ENCODE measurements around the gene C2orf72.
A peak's percentile ranks its signal among the peaks of the same experiment; 100 is the strongest.

DNA sequence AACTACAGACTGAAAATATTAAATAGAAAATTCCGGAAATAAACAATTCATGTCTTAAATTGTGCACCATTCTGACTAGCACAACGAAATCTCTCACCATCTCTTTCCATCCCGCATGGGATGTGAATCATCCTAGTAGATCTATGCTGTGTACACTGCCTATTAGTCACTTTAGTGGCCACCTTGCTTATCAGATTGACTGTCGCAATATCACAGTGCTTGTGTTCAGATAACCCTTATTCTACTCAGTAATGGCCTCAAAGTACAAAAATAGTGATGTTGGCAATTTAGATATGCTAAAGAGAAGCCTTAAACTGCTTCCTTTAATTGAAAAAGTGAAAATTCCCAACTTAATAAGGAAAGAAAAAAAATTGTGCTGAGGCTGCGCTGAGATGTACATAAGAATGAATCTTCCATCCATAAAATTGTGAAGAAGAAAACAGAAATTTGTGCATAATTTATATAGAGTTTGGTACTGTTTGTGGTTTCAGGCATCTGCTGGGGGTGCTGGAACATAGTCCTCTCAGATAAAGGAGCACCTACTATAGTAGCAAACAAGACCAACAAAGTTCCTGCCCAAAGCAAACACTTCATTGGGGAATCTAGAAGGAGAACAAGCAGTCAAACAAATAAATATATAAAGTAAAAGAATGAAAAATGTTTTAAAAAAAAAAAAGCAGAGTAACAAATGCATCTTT, 31.4 kb downstream of the C2orf72 start:
- TF ChIP-seq, protein P1, sequence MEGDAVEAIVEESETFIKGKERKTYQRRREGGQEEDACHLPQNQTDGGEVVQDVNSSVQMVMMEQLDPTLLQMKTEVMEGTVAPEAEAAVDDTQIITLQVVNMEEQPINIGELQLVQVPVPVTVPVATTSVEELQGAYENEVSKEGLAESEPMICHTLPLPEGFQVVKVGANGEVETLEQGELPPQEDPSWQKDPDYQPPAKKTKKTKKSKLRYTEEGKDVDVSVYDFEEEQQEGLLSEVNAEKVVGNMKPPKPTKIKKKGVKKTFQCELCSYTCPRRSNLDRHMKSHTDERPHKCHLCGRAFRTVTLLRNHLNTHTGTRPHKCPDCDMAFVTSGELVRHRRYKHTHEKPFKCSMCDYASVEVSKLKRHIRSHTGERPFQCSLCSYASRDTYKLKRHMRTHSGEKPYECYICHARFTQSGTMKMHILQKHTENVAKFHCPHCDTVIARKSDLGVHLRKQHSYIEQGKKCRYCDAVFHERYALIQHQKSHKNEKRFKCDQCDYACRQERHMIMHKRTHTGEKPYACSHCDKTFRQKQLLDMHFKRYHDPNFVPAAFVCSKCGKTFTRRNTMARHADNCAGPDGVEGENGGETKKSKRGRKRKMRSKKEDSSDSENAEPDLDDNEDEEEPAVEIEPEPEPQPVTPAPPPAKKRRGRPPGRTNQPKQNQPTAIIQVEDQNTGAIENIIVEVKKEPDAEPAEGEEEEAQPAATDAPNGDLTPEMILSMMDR (IDR thresholded peaks at IDR 0.05): no peak
- no peak for TF ChIP-seq POLR2A (IDR thresholded peaks at IDR 0.05)
- TF ChIP-seq POLR2AphosphoS5 (IDR thresholded peaks at IDR 0.05): peak in 2 of 3 donors; percentile 40 to 56

Data from stomach (tissue), 4 donors.